GM21825 (cell line): Measurements from ENCODE around the gene ANKLE1.

Source experiments
- ATAC-seq: cut with Tn5 transposase; IDR thresholded peaks from one replicate; pipeline ENCODE4 v1.9.1; 2021; ENCODE audit warnings: mild to moderate bottlenecking, moderate library complexity; ENCODE audit not compliant: unreplicated experiment

Gene ANKLE1, protein sequence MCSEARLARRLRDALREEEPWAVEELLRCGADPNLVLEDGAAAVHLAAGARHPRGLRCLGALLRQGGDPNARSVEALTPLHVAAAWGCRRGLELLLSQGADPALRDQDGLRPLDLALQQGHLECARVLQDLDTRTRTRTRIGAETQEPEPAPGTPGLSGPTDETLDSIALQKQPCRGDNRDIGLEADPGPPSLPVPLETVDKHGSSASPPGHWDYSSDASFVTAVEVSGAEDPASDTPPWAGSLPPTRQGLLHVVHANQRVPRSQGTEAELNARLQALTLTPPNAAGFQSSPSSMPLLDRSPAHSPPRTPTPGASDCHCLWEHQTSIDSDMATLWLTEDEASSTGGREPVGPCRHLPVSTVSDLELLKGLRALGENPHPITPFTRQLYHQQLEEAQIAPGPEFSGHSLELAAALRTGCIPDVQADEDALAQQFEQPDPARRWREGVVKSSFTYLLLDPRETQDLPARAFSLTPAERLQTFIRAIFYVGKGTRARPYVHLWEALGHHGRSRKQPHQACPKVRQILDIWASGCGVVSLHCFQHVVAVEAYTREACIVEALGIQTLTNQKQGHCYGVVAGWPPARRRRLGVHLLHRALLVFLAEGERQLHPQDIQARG

DNA sequence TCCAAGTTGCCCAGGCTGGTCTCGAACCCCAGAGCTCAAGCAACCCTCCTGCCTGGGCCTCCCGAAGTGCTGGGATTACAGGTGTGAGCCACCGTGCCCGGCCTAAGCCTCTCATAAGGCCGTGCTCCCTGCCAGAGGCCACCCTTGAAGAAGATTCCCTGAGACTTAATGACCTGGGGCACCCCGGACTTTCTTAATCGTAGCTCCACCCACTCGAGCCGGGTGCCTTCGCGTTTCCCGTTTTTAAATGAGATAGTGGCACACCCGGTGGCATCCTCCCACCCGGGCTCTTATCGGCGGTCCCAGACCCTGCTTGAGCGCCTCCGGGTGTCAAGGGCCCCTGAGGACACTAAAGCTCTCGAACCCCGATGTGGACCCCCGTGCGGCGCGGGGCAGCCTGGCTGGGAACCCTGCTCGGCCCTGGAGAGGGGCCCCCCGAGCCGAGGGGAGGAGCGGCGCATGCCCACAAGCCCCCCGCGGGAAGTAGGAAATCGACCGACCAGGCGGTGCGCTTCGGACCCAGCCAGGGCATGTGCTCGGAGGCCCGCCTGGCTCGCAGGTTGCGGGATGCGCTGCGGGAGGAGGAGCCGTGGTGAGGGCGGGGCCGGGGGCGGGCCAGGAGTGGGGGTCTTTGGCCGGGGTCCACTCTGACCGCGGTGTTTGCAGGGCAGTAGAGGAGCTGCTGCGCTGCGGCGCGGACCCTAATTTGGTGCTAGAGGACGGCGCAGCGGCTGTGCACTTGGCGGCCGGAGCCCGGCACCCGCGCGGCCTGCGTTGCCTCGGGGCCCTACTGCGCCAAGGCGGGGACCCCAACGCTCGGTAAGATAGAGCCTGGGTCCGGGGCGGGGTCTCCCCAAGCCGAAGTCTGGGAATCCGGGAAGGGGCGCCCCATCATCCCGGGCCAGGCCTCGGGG lies at the start of gene ANKLE1:
ANKLE1 (plus strand) TSS at position 511 of the 914 bp plus-strand sequence; CDS start at position 531, 20 bp downstream.
- ATAC-seq = peak; percentile 29

GRCh38 chr19:17232258-17232657 lies 49.4 kb upstream of the ANKLE1 start:
- ATAC-seq = no peak

GRCh38 chr19:17234911-17235299 lies 46.8 kb upstream of the ANKLE1 start:
- peak; percentile 30 for ATAC-seq

GRCh38 chr19:17235300-17235970 lies 46.3 kb upstream of the ANKLE1 start:
- ATAC-seq = peak; percentile 62

DNA sequence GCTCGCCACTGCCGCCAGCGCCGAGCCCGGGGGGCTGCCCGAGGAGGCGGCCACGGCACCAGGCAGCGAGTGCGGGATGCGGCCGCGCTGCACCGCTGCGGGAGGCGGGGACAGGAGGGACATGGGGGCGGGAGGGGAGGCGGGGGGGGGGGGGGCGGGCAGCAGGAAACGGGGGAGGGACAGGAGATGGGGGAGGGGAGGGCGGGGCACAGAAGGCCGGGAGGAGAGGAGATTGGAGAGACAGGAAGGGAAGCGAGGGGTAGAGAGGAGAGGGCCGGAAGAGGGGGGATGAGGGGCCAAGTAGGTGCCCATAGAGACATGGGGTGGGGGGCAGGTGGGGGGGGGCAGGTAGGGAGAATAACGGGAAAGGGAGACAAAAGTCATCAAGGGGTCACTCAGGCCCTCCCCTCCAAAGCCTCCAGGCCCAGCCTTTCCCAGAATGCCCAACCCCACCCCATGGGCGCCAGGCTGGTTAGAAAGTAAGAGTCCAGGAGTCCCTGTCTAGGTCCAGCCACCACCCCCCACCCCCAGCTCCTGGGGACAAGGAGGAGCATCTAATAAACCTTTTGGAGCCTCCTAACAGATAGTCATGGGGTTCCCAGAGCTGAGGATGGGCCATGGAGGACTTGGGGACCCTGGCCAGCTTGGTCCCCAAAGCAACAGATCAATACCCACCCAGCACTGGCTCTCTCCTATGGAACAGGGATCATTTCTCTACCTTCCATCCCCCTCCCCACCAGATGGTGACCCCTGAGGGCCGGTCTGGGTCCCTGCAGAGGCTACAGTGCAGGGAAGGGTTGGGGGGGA lies 45.5 kb upstream of the ANKLE1 start:
- ATAC-seq = no peak

GRCh38 chr19:17236811-17237543 lies 44.7 kb upstream of the ANKLE1 start:
- ATAC-seq = no peak

GRCh38 chr19:17237747-17238706 lies 43.7 kb upstream of the ANKLE1 start:
- no peak for ATAC-seq

GRCh38 chr19:17240062-17240752 lies 41.5 kb upstream of the ANKLE1 start:
- no peak for ATAC-seq

- ATAC-seq = no peak
Observed at GRCh38 chr19:17240826-17241399, 40.8 kb upstream of the ANKLE1 start.

- ATAC-seq = no peak
Observed at GRCh38 chr19:17242431-17243208, 39.1 kb upstream of the ANKLE1 start.

DNA sequence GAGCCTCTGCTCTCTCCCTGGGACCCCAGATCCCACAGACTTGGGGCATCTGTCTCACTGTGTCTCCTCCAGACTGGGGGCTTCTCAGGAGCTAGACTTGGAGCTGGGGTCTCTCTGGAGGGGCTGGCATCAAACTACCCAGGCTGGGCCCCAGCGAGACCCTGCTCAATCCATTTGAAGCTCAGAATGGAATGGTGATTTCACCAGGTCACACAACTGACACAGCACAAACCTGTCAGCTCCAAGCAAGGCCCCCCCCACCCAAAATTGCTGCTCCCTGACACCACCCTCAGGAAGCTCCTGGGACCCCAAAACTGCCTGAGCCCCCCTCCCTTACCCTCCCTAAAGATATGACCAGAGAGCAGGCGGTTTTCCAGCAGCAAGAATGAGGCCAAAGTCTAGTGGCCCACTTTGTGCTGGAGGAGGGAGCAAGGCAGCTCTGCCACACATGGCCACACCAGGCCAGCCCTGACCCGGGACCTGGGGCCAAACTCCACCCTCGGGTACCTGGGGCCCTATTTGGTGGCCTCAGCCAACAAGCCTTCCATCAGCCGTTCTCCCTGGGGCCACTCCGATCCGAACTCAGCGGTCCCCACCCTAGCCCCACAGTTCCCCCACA lies 38.4 kb upstream of the ANKLE1 start:
- no peak for ATAC-seq

DNA sequence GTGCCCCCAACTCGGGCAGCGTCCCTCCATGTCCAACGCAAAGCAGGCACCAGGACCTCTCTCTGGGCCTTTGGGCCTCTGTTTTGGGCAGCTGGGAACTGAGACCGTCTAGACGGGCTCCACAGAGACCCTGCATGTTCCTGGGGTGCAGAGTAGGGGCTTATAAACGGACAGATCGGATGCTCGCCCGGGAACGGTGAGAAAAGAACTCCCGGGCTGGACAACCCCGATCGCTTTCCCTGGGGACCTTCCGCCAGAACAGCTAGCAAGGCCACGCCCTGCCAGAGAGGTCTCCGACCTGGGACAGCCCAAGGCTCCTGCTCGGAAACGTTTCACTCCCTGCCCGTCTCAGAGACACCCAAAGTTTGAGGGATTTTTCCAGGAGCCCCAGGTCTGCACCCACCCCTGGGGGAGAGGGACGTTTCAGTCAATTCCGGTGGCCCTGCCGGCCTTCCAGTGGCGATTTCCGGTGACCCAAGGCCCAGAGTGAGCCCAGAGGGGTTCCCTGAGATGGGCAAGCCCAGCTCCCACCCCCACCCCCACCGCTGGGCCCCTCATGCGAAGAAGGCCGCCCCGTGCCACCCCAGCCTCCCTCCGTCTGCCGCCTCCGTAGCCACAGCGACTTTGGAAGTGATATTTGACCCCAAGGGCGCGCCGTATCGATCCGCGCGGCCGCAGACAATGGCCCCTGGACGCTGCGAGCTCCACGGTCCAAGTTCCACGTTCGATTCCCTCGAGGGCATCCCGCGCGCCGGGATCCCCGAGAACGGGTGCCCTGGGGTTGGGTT lies 37.7 kb upstream of the ANKLE1 start:
- no peak for ATAC-seq

GRCh38 chr19:17244618-17245534 lies 36.8 kb upstream of the ANKLE1 start:
- no peak for ATAC-seq

GRCh38 chr19:17245535-17245984 lies 36.1 kb upstream of the ANKLE1 start, which contains the start of gene NR2F6:
Gene NR2F6, minus strand, starts transcription at chr19:17245919. Its CDS starts 699 bp downstream, at chr19:17245220.
- no peak for ATAC-seq
